Esophagus muscularis mucosa (tissue), 4 donors: ENCODE measurements around the gene RAB11FIP3. TPM values are rescaled to one million over a fixed set of nuclear protein-coding genes. Genes with fewer than 3 reads are reported as not detected.
"Not testable (repeated sequence)": the region's sequence is repeated elsewhere in the genome, so short reads cannot be mapped to it uniquely, and the experiment has no call there.

Experiments
- DNase-seq: peaks from one replicate; pipeline ENCODE4 v3.0.0-alpha.2; 2017; ENCODE audit errors: extremely low spot score
- H3K27ac ChIP-seq, 4 donors: fragments of 200-600 bp; sonication (generic); replicated peaks in 1 of 4; 1 replicate in 3 of 4; 2 replicates in 1 of 4; pipeline ENCODE4 v1.5.1; 2016 to 2019; ENCODE audit warnings: mild to moderate bottlenecking in 1 of 4
- H3K27me3 ChIP-seq, 4 donors: fragments of 200-600 bp; sonication (generic); one replicate each; pipeline versions ENCODE4 v1.5.1 to v1.6.0; 2016 to 2019
- H3K36me3 ChIP-seq, 4 donors: fragments of 200-600 bp; sonication (generic); one replicate each; pipeline ENCODE4 v1.5.1; 2016 to 2019
- H3K4me1 ChIP-seq, 4 donors: fragments of 200-600 bp; sonication (generic); one replicate each; pipeline ENCODE4 v1.5.1; 2016 to 2019
- H3K4me3 ChIP-seq, 4 donors: fragments of 200-600 bp; sonication (generic); 1 replicate in 2 of 4; 2 replicates in 2 of 4; pipeline ENCODE4 v1.5.1; 2016 to 2019; ENCODE audit warnings: mild to moderate bottlenecking in 4 of 4, moderate library complexity in 1 of 4
- H3K9me3 ChIP-seq, 4 donors: fragments of 200-600 bp; sonication (generic); 1 replicate in 3 of 4; 2 replicates in 1 of 4; pipeline ENCODE4 v1.5.1; 2016 to 2019
- CTCF ChIP-seq, 3 experiments: fragments of 200-600 bp in 2 of 3; fragments of 450-650 bp in 1 of 3; sonication (generic) in 2 of 3; IDR thresholded peaks; one replicate each; pipeline ENCODE4 v1.5.1; 2017 to 2019; ENCODE audit warnings: antibody characterized with exemption in 3 of 3, mild to moderate bottlenecking in 2 of 3, moderate library complexity in 1 of 3
- EP300 ChIP-seq: sonication (generic); formaldehyde crosslinking; IDR thresholded peaks from one replicate; pipeline ENCODE4 v1.6.1; 2017; ENCODE audit warnings: antibody characterized with exemption
- POLR2A ChIP-seq: fragments of 450-650 bp; IDR thresholded peaks from one replicate; pipeline ENCODE4 v1.6.1; 2017; ENCODE audit warnings: antibody characterized with exemption, moderate library complexity, mild to moderate bottlenecking, low read depth
- POLR2AphosphoS5 ChIP-seq, 2 donors: sonication (generic); formaldehyde crosslinking; IDR thresholded peaks; one replicate each; pipeline ENCODE4 v1.6.1; 2017; ENCODE audit warnings: antibody characterized with exemption in 2 of 2
- WGBS: methylation state at CpG from one replicate; pipeline ENCODE4 v1.1.5; 2018; 5-methylcytosine and 5-hydroxymethylcytosine counted together
- intact Hi-C: fragments of 100-400 bp; cut with DNase I; formaldehyde crosslinking; loops from one replicate; pipeline ENCODE4 v1.15.1; 2023
- total RNA-seq, 4 donors: library from RNA; depleted of rRNA; stranded (reverse); fragments of >200 nt; gene quantifications; one replicate each; pipeline versions ENCODE4 v1.1.0 to v1.2.1, GENCODE V29; 2016

The RAB11FIP3 gene
- total RNA-seq, 4 donors from 2014 or later, result 50.3 to 77.9 (median 58.8) TPM

- no peaks in the 10 kb centered on the region for H3K9me3 ChIP-seq
- TF ChIP-seq POLR2A, result no peak
- TF ChIP-seq POLR2AphosphoS5 (IDR thresholded peaks at IDR 0.05), result no peak
- TF ChIP-seq EP300, result no peak
- no peak for TF ChIP-seq CTCF (IDR thresholded peaks at IDR 0.05)
- H3K36me3 ChIP-seq, result peaks cover 5 to 34% (median 29%) of the 10 kb centered on the region in 4 donors
- H3K27ac ChIP-seq, result no peak overlapping the region
- intact Hi-C loops, result no loop called here
- DNase-seq, result no peak
- H3K27me3 ChIP-seq, result no peaks in the 10 kb centered on the region
- H3K4me1 ChIP-seq, result peaks cover 2 to 17% (median 9%) of the 10 kb centered on the region in 4 donors
- no peak overlapping the region for H3K4me3 ChIP-seq
- WGBS, result 90% methylated on average over 11 of the region's 11 CpGs
Observed at GRCh38 chr16:463071-463470, 37.6 kb downstream of the RAB11FIP3 start.

GRCh38 chr16:466651-467050 is 41.2 kb downstream of the RAB11FIP3 start:
- no peaks in the 10 kb centered on the region for H3K27me3 ChIP-seq
- no peak for TF ChIP-seq EP300
- TF ChIP-seq CTCF (IDR thresholded peaks at IDR 0.05), result no peak
- no peak for TF ChIP-seq POLR2A
- TF ChIP-seq POLR2AphosphoS5 (IDR thresholded peaks at IDR 0.05), result no peak
- peaks cover 5 to 35% (median 28%) of the 10 kb centered on the region in 4 donors for H3K36me3 ChIP-seq
- no peak for DNase-seq
- H3K9me3 ChIP-seq, result no peaks in the 10 kb centered on the region
- H3K27ac ChIP-seq, result no peak overlapping the region
- intact Hi-C loops, result no loop called here
- no peak overlapping the region for H3K4me3 ChIP-seq
- 81% methylated on average over 13 of the region's 13 CpGs for WGBS
- peaks cover 0 to 20% (median 14%) of the 10 kb centered on the region in 4 donors for H3K4me1 ChIP-seq

GRCh38 chr16:467249-467871 is 41.9 kb downstream of the RAB11FIP3 start:
- WGBS, result 66% methylated on average over 12 of the region's 12 CpGs
- H3K4me3 ChIP-seq, H3K9me3 ChIP-seq, H3K27ac ChIP-seq, H3K27me3 ChIP-seq, intact Hi-C loops, DNase-seq: not testable (repeated sequence)
- peaks cover 0 to 27% (median 19%) of the 10 kb centered on the region in 4 donors for H3K4me1 ChIP-seq
- H3K36me3 ChIP-seq, result peaks cover 5 to 35% (median 28%) of the 10 kb centered on the region in 4 donors

- no peak overlapping the region for H3K4me3 ChIP-seq
- H3K4me1 ChIP-seq, result peaks cover 0 to 29% (median 19%) of the 10 kb centered on the region in 4 donors
- no peaks in the 10 kb centered on the region for H3K9me3 ChIP-seq
- no peaks in the 10 kb centered on the region for H3K27me3 ChIP-seq
- DNase-seq, result no peak
- no peak for TF ChIP-seq POLR2AphosphoS5 (IDR thresholded peaks at IDR 0.05)
- TF ChIP-seq POLR2A, result no peak
- peaks cover 0 to 34% (median 25%) of the 10 kb centered on the region in 4 donors for H3K36me3 ChIP-seq
- 73% methylated on average over 19 of the region's 19 CpGs for WGBS
- H3K27ac ChIP-seq, result no peak overlapping the region
- intact Hi-C loops, result no loop called here
Observed at GRCh38 chr16:468068-468821, 42.8 kb downstream of the RAB11FIP3 start.

- H3K9me3 ChIP-seq, H3K27ac ChIP-seq, H3K4me3 ChIP-seq, DNase-seq, intact Hi-C loops, H3K27me3 ChIP-seq: not testable (repeated sequence)
- Histone ChIP-seq H3K36me3 (peaks cover 0 to 34% (median 24%) of the 10 kb centered on the region in 4 donors), H3K4me1 (peaks cover 0 to 29% (median 19%) of the 10 kb centered on the region in 4 donors)
- 95% methylated on average over 7 of the region's 7 CpGs for WGBS
Observed at GRCh38 chr16:469459-469858, 44.0 kb downstream of the RAB11FIP3 start.

GRCh38 chr16:470418-470817 is 45.0 kb downstream of the RAB11FIP3 start:
- no peak for TF ChIP-seq POLR2A
- TF ChIP-seq POLR2AphosphoS5 (IDR thresholded peaks at IDR 0.05), result no peak
- TF ChIP-seq EP300, result no peak
- TF ChIP-seq CTCF (IDR thresholded peaks at IDR 0.05), result no peak
- H3K4me1 ChIP-seq, result peaks cover 0 to 29% (median 19%) of the 10 kb centered on the region in 4 donors
- intact Hi-C loops, result no loop called here
- H3K27me3 ChIP-seq, result no peaks in the 10 kb centered on the region
- H3K9me3 ChIP-seq, result no peaks in the 10 kb centered on the region
- peaks cover 5 to 40% (median 24%) of the 10 kb centered on the region in 4 donors for H3K36me3 ChIP-seq
- WGBS, result 94% methylated on average over 4 of the region's 4 CpGs
- H3K4me3 ChIP-seq, result no peak overlapping the region
- H3K27ac ChIP-seq, result no peak overlapping the region
- no peak for DNase-seq
